Trophoblast cell (in vitro differentiated cells and primary cell): ENCODE results near the gene CD37.

Source experiments
- DNase-seq, 2 donors: peaks; one replicate each; pipeline ENCODE4 v3.0.0-alpha.2; 2016
- H2AFZ ChIP-seq: 2 replicates; pipeline ENCODE4 v1.6.1; 2013; ENCODE audit warnings: low read length, moderate library complexity, mild to moderate bottlenecking; ENCODE audit not compliant: insufficient read depth, poor library complexity
- H2AK5ac ChIP-seq: 2 replicates; pipeline ENCODE4 v1.6.1; 2013; ENCODE audit warnings: mild to moderate bottlenecking, low read length
- H2BK120ac ChIP-seq: 2 replicates; pipeline ENCODE4 v1.6.1; 2013; ENCODE audit warnings: low read length, mild to moderate bottlenecking, moderate library complexity; ENCODE audit not compliant: insufficient read depth, poor library complexity
- H2BK12ac ChIP-seq: 2 replicates; pipeline ENCODE4 v1.6.1; 2013; ENCODE audit warnings: mild to moderate bottlenecking, low read length, moderate library complexity
- H2BK5ac ChIP-seq: 2 replicates; pipeline ENCODE4 v1.6.1; 2013; ENCODE audit warnings: low read length, low read depth, moderate library complexity, mild to moderate bottlenecking; ENCODE audit not compliant: poor library complexity
- H3K14ac ChIP-seq: 2 replicates; pipeline ENCODE4 v1.6.1; 2013; ENCODE audit warnings: mild to moderate bottlenecking, low read length
- H3K18ac ChIP-seq: 2 replicates; pipeline ENCODE4 v1.6.1; 2013; ENCODE audit warnings: mild to moderate bottlenecking, low read length
- H3K23ac ChIP-seq: 2 replicates; pipeline ENCODE4 v1.6.1; 2013; ENCODE audit warnings: low read length
- H3K27ac ChIP-seq: 2 replicates; pipeline ENCODE4 v1.5.1; 2013; ENCODE audit warnings: low read depth, mild to moderate bottlenecking, inconsistent platforms, low read length, moderate library complexity
- H3K27me3 ChIP-seq: 2 replicates; pipeline ENCODE4 v1.6.1; 2013; ENCODE audit warnings: inconsistent platforms, mild to moderate bottlenecking, low read length, moderate library complexity; ENCODE audit not compliant: insufficient read depth
- H3K36me3 ChIP-seq, 2 experiments: 1 replicate in 1 of 2; 2 replicates in 1 of 2; pipeline ENCODE4 v1.6.1; 2013; ENCODE audit warnings: low read length in 2 of 2, mild to moderate bottlenecking in 2 of 2, moderate library complexity in 1 of 2; ENCODE audit not compliant: insufficient read depth in 2 of 2, control insufficient read depth in 1 of 2
- H3K4ac ChIP-seq: 2 replicates; pipeline ENCODE4 v1.6.1; 2013; ENCODE audit warnings: low read depth, mild to moderate bottlenecking, low read length, moderate library complexity
- H3K4me1 ChIP-seq, 2 experiments: 1 replicate in 1 of 2; 2 replicates in 1 of 2; pipeline ENCODE4 v1.6.1; 2013; ENCODE audit warnings: low read length in 2 of 2, mild to moderate bottlenecking in 2 of 2, moderate library complexity in 1 of 2; ENCODE audit not compliant: insufficient read depth in 2 of 2, control insufficient read depth in 1 of 2
- H3K4me2 ChIP-seq: 2 replicates; pipeline ENCODE4 v1.6.1; 2013; ENCODE audit warnings: inconsistent platforms, mild to moderate bottlenecking, low read length, moderate library complexity
- H3K4me3 ChIP-seq: 2 replicates; pipeline ENCODE4 v1.5.1; 2013; ENCODE audit warnings: mild to moderate bottlenecking, low read depth, low read length, inconsistent platforms
- H3K79me1 ChIP-seq: one replicate; pipeline ENCODE4 v1.6.1; 2013; ENCODE audit warnings: low read length
- H3K79me2 ChIP-seq: 2 replicates; pipeline ENCODE4 v1.6.1; 2013; ENCODE audit warnings: low read length, mild to moderate bottlenecking; ENCODE audit not compliant: control insufficient read depth, insufficient read depth, poor library complexity
- H3K9ac ChIP-seq: 2 replicates; pipeline ENCODE4 v1.6.1; 2013; ENCODE audit warnings: mild to moderate bottlenecking, low read length
- H3K9me3 ChIP-seq: 2 replicates; pipeline ENCODE4 v1.6.1; 2013; ENCODE audit warnings: low read depth, mild to moderate bottlenecking, control low read depth, inconsistent platforms, low read length; ENCODE audit not compliant: insufficient read depth
- H4K12ac ChIP-seq: 2 replicates; pipeline ENCODE4 v1.6.1; 2013; ENCODE audit warnings: low read depth, mild to moderate bottlenecking, low read length, moderate library complexity
- H4K8ac ChIP-seq: 2 replicates; pipeline ENCODE4 v1.6.1; 2013; ENCODE audit warnings: low read depth, mild to moderate bottlenecking, low read length, moderate library complexity
- H4K91ac ChIP-seq: one replicate; pipeline ENCODE4 v1.6.1; 2013; ENCODE audit warnings: low read depth, mild to moderate bottlenecking, low read length, moderate library complexity
- WGBS: extraction: QIAGEN DNeasy Blood & Tissue Kit; methylation state at CpG from one replicate; pipeline ENCODE4 v1.1.7; 2013; ENCODE audit warnings: missing lambda C conversion rate; ENCODE audit not compliant: insufficient read length, insufficient coverage; ENCODE audit errors: extremely low coverage; 5-methylcytosine and 5-hydroxymethylcytosine counted together

Gene CD37

GRCh38 chr19:49344505-49345423 is 9.6 kb downstream of the CD37 start:
- Histone ChIP-seq H3K36me3 (peaks cover 73 to 88% of the 10 kb centered on the region in 2 experiments), H3K79me2 (no peaks in the 10 kb centered on the region), H3K79me1 (no peaks in the 10 kb centered on the region), H2AFZ (no peak overlapping the region), H3K4me3 (no peak overlapping the region), H3K4ac (no peak overlapping the region), H4K91ac (no peak overlapping the region), H3K9ac (no peak overlapping the region), H3K14ac (no peak overlapping the region), H3K4me1 (peaks cover under 1 to 1% of the 10 kb centered on the region in 2 experiments), H3K27me3 (no peaks in the 10 kb centered on the region), H4K8ac (no peak overlapping the region), H3K9me3 (peaks cover 6% of the 10 kb centered on the region), H2BK120ac (no peak overlapping the region), H3K27ac (no peak overlapping the region), H2BK12ac (no peak overlapping the region), H3K4me2 (no peak overlapping the region), H2AK5ac (no peak overlapping the region), H3K18ac (no peak overlapping the region), H4K12ac (no peak overlapping the region), H2BK5ac (no peak overlapping the region), H3K23ac (no peak overlapping the region)
- no CpG with 5 or more reads among the region's 11 CpGs for WGBS
- no peak for DNase-seq

GRCh38 chr19:49347191-49347590 is 12.0 kb downstream of the CD37 start:
- no peak overlapping the region for H2AFZ ChIP-seq
- no peaks in the 10 kb centered on the region for H3K79me1 ChIP-seq
- H2BK5ac ChIP-seq, result no peak overlapping the region
- no peak overlapping the region for H3K14ac ChIP-seq
- H3K23ac ChIP-seq, result no peak overlapping the region
- no peak overlapping the region for H3K4me3 ChIP-seq
- H4K91ac ChIP-seq, result no peak overlapping the region
- no peak overlapping the region for H3K27ac ChIP-seq
- H3K18ac ChIP-seq, result no peak overlapping the region
- no CpG with 5 or more reads among the region's 15 CpGs for WGBS
- H4K8ac ChIP-seq, result no peak overlapping the region
- no peaks in the 10 kb centered on the region for H3K79me2 ChIP-seq
- no peak overlapping the region for H4K12ac ChIP-seq
- H3K4me1 ChIP-seq, result no peaks in the 10 kb centered on the region
- peaks cover 77 to 90% of the 10 kb centered on the region in 2 experiments for H3K36me3 ChIP-seq
- H3K9me3 ChIP-seq, result peaks cover 4% of the 10 kb centered on the region
- H3K4ac ChIP-seq, result no peak overlapping the region
- DNase-seq, result no peak
- no peak overlapping the region for H3K9ac ChIP-seq
- H3K4me2 ChIP-seq, result no peak overlapping the region
- H3K27me3 ChIP-seq, result no peaks in the 10 kb centered on the region
- H2BK120ac ChIP-seq, result no peak overlapping the region
- H2BK12ac ChIP-seq, result no peak overlapping the region
- H2AK5ac ChIP-seq, result no peak overlapping the region

GRCh38 chr19:49347835-49348234 is 12.6 kb downstream of the CD37 start:
- no peak overlapping the region for H3K27ac ChIP-seq
- peaks cover 2% of the 10 kb centered on the region for H3K9me3 ChIP-seq
- no peak overlapping the region for H3K4me2 ChIP-seq
- no peak overlapping the region for H3K4ac ChIP-seq
- no peak overlapping the region for H3K23ac ChIP-seq
- no peak overlapping the region for H3K18ac ChIP-seq
- no peak overlapping the region for H3K4me3 ChIP-seq
- H3K36me3 ChIP-seq, result peaks cover 75 to 87% of the 10 kb centered on the region in 2 experiments
- no peaks in the 10 kb centered on the region for H3K79me1 ChIP-seq
- DNase-seq, result peak; percentile 44 to 62
- H2AK5ac ChIP-seq, result no peak overlapping the region
- no peak overlapping the region for H2BK120ac ChIP-seq
- no peak overlapping the region for H2AFZ ChIP-seq
- H2BK12ac ChIP-seq, result no peak overlapping the region
- H3K79me2 ChIP-seq, result no peaks in the 10 kb centered on the region
- H3K4me1 ChIP-seq, result no peaks in the 10 kb centered on the region
- no peak overlapping the region for H3K14ac ChIP-seq
- no peak overlapping the region for H4K8ac ChIP-seq
- WGBS, result no CpG with 5 or more reads among the region's 3 CpGs
- H4K12ac ChIP-seq, result no peak overlapping the region
- H4K91ac ChIP-seq, result no peak overlapping the region
- H3K27me3 ChIP-seq, result no peaks in the 10 kb centered on the region
- no peak overlapping the region for H3K9ac ChIP-seq
- no peak overlapping the region for H2BK5ac ChIP-seq

GRCh38 chr19:49348305-49349189 is 13.3 kb downstream of the CD37 start:
- no peak overlapping the region for H3K4ac ChIP-seq
- no peak overlapping the region for H2AK5ac ChIP-seq
- no peaks in the 10 kb centered on the region for H3K4me1 ChIP-seq
- no peaks in the 10 kb centered on the region for H3K79me1 ChIP-seq
- peaks cover 73 to 87% of the 10 kb centered on the region in 2 experiments for H3K36me3 ChIP-seq
- no peak overlapping the region for H3K4me2 ChIP-seq
- WGBS, result no CpG with 5 or more reads among the region's 12 CpGs
- no peak for DNase-seq
- H3K27ac ChIP-seq, result no peak overlapping the region
- no peak overlapping the region for H2BK120ac ChIP-seq
- no peak overlapping the region for H4K91ac ChIP-seq
- peaks cover 2% of the 10 kb centered on the region for H3K9me3 ChIP-seq
- no peaks in the 10 kb centered on the region for H3K79me2 ChIP-seq
- H4K12ac ChIP-seq, result no peak overlapping the region
- H3K27me3 ChIP-seq, result no peaks in the 10 kb centered on the region
- no peak overlapping the region for H4K8ac ChIP-seq
- H3K4me3 ChIP-seq, result no peak overlapping the region
- no peak overlapping the region for H3K14ac ChIP-seq
- no peak overlapping the region for H3K18ac ChIP-seq
- H2AFZ ChIP-seq, result no peak overlapping the region
- no peak overlapping the region for H3K9ac ChIP-seq
- H2BK12ac ChIP-seq, result no peak overlapping the region
- H2BK5ac ChIP-seq, result no peak overlapping the region
- H3K23ac ChIP-seq, result no peak overlapping the region
